ENCODE measurements around the gene IQCE.

GRCh38 chr7:2569421-2569820, 10.6 kb downstream of the IQCE start:
- TF ChIP-seq, protein P1, sequence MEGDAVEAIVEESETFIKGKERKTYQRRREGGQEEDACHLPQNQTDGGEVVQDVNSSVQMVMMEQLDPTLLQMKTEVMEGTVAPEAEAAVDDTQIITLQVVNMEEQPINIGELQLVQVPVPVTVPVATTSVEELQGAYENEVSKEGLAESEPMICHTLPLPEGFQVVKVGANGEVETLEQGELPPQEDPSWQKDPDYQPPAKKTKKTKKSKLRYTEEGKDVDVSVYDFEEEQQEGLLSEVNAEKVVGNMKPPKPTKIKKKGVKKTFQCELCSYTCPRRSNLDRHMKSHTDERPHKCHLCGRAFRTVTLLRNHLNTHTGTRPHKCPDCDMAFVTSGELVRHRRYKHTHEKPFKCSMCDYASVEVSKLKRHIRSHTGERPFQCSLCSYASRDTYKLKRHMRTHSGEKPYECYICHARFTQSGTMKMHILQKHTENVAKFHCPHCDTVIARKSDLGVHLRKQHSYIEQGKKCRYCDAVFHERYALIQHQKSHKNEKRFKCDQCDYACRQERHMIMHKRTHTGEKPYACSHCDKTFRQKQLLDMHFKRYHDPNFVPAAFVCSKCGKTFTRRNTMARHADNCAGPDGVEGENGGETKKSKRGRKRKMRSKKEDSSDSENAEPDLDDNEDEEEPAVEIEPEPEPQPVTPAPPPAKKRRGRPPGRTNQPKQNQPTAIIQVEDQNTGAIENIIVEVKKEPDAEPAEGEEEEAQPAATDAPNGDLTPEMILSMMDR (IDR thresholded peaks at IDR 0.05) = no peak
- no peak for TF ChIP-seq EP300 (IDR thresholded peaks at IDR 0.05)

Measured in gastroesophageal sphincter (tissue), 3 donors.